Neural cell (in vitro differentiated cells): ENCODE results near the gene CCP110. TPM values are rescaled to one million over a fixed set of nuclear protein-coding genes. Genes with fewer than 3 reads are reported as not detected.

Source experiments
- H2AFZ ChIP-seq: fragments of 200-600, 300-800 bp; sonication (generic), shearing (Covaris generic); 2 replicates; pipeline ENCODE4 v1.6.0; 2014; ENCODE audit warnings: low read depth, mild to moderate bottlenecking, antibody characterized with exemption, low read length, moderate library complexity
- H3F3A ChIP-seq: fragments of 200-600 bp; shearing (Covaris generic); 2 replicates; pipeline ENCODE4 v1.6.1; 2016; ENCODE audit warnings: mild to moderate bottlenecking, moderate library complexity, mixed read lengths, antibody characterized with exemption, low read length; ENCODE audit not compliant: insufficient read depth, poor library complexity, severe bottlenecking
- H3K27ac ChIP-seq: fragments of 200-600, 300-800 bp; sonication (generic), shearing (Covaris generic); 2 replicates; pipeline ENCODE4 v1.5.1; 2014; ENCODE audit warnings: mild to moderate bottlenecking, low read length, moderate library complexity
- H3K27me3 ChIP-seq: fragments of 300-800, 200-600 bp; sonication (generic), shearing (Covaris generic); 2 replicates; pipeline ENCODE4 v1.6.0; 2014; ENCODE audit warnings: mild to moderate bottlenecking, low read depth, low read length, moderate library complexity; ENCODE audit not compliant: insufficient read depth
- H3K36me3 ChIP-seq: fragments of 300-800, 200-600 bp; sonication (generic), shearing (Covaris generic); 2 replicates; pipeline ENCODE4 v1.5.1; 2014; ENCODE audit warnings: mild to moderate bottlenecking, antibody characterized with exemption, low read length, moderate library complexity; ENCODE audit not compliant: insufficient read depth
- H3K4me2 ChIP-seq: fragments of 300-800, 200-600 bp; sonication (generic), shearing (Covaris generic); 2 replicates; pipeline ENCODE4 v1.6.0; 2014; ENCODE audit warnings: mild to moderate bottlenecking, low read length
- H3K4me3 ChIP-seq: fragments of 300-800, 200-600 bp; sonication (generic), shearing (Covaris generic); 2 replicates; pipeline ENCODE4 v1.5.1; 2014; ENCODE audit warnings: mild to moderate bottlenecking, low read length, moderate library complexity
- H3K79me2 ChIP-seq: fragments of 200-600 bp; shearing (Covaris generic); replicated peaks from 2 replicates; pipeline ENCODE4 v1.6.0; 2014; ENCODE audit warnings: mild to moderate bottlenecking, low read length, moderate library complexity; ENCODE audit not compliant: insufficient read depth
- H3K9ac ChIP-seq: fragments of 300-800, 200-600 bp; sonication (generic), shearing (Covaris generic); 2 replicates; pipeline ENCODE4 v1.6.1; 2016; ENCODE audit warnings: mild to moderate bottlenecking, low read length, mixed read lengths
- H3K9me2 ChIP-seq: fragments of 200-600 bp; shearing (Covaris generic); 2 replicates; pipeline ENCODE4 v1.6.1; 2016; ENCODE audit warnings: mild to moderate bottlenecking, low read length, mixed read lengths; ENCODE audit not compliant: insufficient read depth
- H3K9me3 ChIP-seq: fragments of 200-600, 300-800 bp; sonication (generic), shearing (Covaris generic); 2 replicates; pipeline ENCODE4 v1.6.1; 2016; ENCODE audit warnings: mild to moderate bottlenecking, mixed run types, low read length, moderate library complexity, mixed read lengths
- H4K20me1 ChIP-seq: fragments of 200-600 bp; shearing (Covaris generic); 2 replicates; pipeline ENCODE4 v1.6.1; 2016; ENCODE audit warnings: mild to moderate bottlenecking, mixed run types; ENCODE audit not compliant: insufficient read depth
- EP300 ChIP-seq: fragments of 450-650 bp; conservative IDR thresholded peaks from 2 replicates; pipeline ENCODE4 v1.6.1; 2014; ENCODE audit warnings: antibody characterized with exemption, mild to moderate bottlenecking, moderate library complexity; ENCODE audit not compliant: poor library complexity, severe bottlenecking
- EZH2 ChIP-seq: fragments of 200-600, 300-800 bp; shearing (Covaris generic), sonication (generic); IDR thresholded peaks from 2 replicates; pipeline ENCODE4 v1.6.1; 2014; ENCODE audit warnings: antibody characterized with exemption, low read length, borderline replicate concordance, mild to moderate bottlenecking; ENCODE audit not compliant: insufficient read depth, poor library complexity, severe bottlenecking
- MXI1 ChIP-seq: fragments of 450-650 bp; conservative IDR thresholded peaks from 2 replicates; pipeline ENCODE4 v1.6.1; 2014; ENCODE audit warnings: antibody characterized with exemption, mild to moderate bottlenecking; ENCODE audit not compliant: poor library complexity, severe bottlenecking
- POLR2AphosphoS5 ChIP-seq: IDR thresholded peaks from 2 replicates; pipeline ENCODE4 v1.6.1; 2012
- RAD21 ChIP-seq: fragments of 450-650 bp; conservative IDR thresholded peaks from 2 replicates; pipeline ENCODE4 v1.6.1; 2014; ENCODE audit warnings: antibody characterized with exemption, mild to moderate bottlenecking, moderate library complexity
- SMC3 ChIP-seq: fragments of 450-650 bp; conservative IDR thresholded peaks from 2 replicates; pipeline ENCODE4 v1.6.1; 2014; ENCODE audit warnings: antibody characterized with exemption, mild to moderate bottlenecking, moderate library complexity; ENCODE audit not compliant: poor library complexity
- TAF1 ChIP-seq: IDR thresholded peaks from 2 replicates; pipeline ENCODE4 v1.6.1; 2012; ENCODE audit warnings: low read depth
- polyA plus RNA-seq: library from polyadenylated mRNA; depleted of rRNA; stranded (reverse); fragments of >200 nt; gene quantifications from 2 replicates; pipeline ENCODE4 v1.2.3, GENCODE V29; 2014
- TF ChIP-seq, protein P1 (sequence below): fragments of 450-650 bp; IDR thresholded peaks from 2 replicates; pipeline ENCODE4 v1.5.1; 2014; ENCODE audit warnings: antibody characterized with exemption, mild to moderate bottlenecking, moderate library complexity; ENCODE audit not compliant: poor library complexity, severe bottlenecking
- TF ChIP-seq, protein P2 (sequence below): IDR thresholded peaks from 2 replicates; pipeline ENCODE4 v1.6.1; 2012; ENCODE audit warnings: borderline replicate concordance

The CCP110 gene
- polyA plus RNA-seq, 1 donor from 2014 or later = 40.3 TPM

DNA sequence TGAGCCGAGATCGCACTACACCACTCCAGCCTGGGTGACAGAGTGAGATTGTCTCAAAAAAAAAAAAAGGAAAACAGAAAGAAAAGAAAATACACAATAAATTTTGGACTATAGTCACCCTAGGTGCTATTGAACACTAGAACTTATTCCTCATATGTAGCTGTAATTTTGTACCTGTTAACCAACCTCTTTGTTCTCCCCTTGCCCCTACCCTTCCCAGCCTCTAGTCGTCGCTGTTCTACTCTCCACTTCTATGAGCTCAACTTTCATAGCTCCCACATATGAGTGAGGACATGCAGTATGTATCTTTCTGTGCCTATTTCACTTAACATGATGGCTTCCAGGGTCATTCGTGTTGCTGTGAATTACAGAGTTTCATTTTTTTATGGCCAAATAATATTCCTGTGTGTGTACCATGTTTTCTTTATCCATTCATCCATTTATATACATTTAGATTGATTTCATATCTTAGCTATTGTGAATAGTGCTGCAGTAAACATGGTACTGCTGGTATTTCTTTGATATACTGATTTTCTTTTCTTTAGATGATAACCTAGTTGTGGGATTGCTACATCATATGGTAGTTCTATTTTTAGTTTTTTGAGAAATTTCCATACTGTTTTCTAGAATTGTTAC, 60.0 kb downstream of the CCP110 start:
- no peak overlapping the region for H3K4me3 ChIP-seq
- H3K9me2 ChIP-seq = no peaks in the 10 kb centered on the region
- H3K4me2 ChIP-seq = no peak overlapping the region
- H3K9ac ChIP-seq = no peak overlapping the region
- no peaks in the 10 kb centered on the region for H3K79me2 ChIP-seq
- no peaks in the 10 kb centered on the region for H4K20me1 ChIP-seq
- H3K36me3 ChIP-seq = peaks cover 18% of the 10 kb centered on the region
- no peak overlapping the region for H2AFZ ChIP-seq
- H3K27me3 ChIP-seq = no peaks in the 10 kb centered on the region
- no peaks in the 10 kb centered on the region for H3F3A ChIP-seq
- no peak for TF ChIP-seq EP300
- TF ChIP-seq RAD21 = peak; percentile 41
- peak; percentile 41 for TF ChIP-seq SMC3
- TF ChIP-seq, protein P1, sequence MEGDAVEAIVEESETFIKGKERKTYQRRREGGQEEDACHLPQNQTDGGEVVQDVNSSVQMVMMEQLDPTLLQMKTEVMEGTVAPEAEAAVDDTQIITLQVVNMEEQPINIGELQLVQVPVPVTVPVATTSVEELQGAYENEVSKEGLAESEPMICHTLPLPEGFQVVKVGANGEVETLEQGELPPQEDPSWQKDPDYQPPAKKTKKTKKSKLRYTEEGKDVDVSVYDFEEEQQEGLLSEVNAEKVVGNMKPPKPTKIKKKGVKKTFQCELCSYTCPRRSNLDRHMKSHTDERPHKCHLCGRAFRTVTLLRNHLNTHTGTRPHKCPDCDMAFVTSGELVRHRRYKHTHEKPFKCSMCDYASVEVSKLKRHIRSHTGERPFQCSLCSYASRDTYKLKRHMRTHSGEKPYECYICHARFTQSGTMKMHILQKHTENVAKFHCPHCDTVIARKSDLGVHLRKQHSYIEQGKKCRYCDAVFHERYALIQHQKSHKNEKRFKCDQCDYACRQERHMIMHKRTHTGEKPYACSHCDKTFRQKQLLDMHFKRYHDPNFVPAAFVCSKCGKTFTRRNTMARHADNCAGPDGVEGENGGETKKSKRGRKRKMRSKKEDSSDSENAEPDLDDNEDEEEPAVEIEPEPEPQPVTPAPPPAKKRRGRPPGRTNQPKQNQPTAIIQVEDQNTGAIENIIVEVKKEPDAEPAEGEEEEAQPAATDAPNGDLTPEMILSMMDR = peak; percentile 66
- no peak overlapping the region for H3K27ac ChIP-seq
- peaks cover 8% of the 10 kb centered on the region for H3K9me3 ChIP-seq

DNA sequence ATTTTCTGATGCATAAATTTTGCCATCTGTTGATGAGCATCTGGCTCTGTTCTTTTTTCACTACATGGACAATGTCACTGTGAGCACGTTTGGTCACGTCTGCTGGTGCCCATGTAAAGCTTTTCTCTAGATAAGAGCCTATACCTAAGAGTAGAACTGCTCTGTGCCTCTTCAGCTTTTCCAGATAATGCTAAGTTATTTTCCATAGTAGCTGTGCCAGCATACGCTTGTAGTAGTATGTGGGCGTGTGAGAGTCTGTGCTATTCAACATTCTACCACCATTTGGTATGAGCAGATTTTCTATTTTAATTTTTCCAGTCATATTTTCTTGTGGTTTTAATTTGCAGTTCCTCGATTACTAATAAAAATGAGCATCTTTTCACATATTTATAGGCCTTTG, 64.9 kb downstream of the CCP110 start:
- H3K27ac ChIP-seq = no peak overlapping the region
- H3K4me2 ChIP-seq = no peak overlapping the region
- no peaks in the 10 kb centered on the region for H4K20me1 ChIP-seq
- TF ChIP-seq, protein P2, sequence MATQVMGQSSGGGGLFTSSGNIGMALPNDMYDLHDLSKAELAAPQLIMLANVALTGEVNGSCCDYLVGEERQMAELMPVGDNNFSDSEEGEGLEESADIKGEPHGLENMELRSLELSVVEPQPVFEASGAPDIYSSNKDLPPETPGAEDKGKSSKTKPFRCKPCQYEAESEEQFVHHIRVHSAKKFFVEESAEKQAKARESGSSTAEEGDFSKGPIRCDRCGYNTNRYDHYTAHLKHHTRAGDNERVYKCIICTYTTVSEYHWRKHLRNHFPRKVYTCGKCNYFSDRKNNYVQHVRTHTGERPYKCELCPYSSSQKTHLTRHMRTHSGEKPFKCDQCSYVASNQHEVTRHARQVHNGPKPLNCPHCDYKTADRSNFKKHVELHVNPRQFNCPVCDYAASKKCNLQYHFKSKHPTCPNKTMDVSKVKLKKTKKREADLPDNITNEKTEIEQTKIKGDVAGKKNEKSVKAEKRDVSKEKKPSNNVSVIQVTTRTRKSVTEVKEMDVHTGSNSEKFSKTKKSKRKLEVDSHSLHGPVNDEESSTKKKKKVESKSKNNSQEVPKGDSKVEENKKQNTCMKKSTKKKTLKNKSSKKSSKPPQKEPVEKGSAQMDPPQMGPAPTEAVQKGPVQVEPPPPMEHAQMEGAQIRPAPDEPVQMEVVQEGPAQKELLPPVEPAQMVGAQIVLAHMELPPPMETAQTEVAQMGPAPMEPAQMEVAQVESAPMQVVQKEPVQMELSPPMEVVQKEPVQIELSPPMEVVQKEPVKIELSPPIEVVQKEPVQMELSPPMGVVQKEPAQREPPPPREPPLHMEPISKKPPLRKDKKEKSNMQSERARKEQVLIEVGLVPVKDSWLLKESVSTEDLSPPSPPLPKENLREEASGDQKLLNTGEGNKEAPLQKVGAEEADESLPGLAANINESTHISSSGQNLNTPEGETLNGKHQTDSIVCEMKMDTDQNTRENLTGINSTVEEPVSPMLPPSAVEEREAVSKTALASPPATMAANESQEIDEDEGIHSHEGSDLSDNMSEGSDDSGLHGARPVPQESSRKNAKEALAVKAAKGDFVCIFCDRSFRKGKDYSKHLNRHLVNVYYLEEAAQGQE = no peak
- TF ChIP-seq EZH2 (no peak), POLR2AphosphoS5 (no peak), SMC3 (no peak), EP300 (no peak), RAD21 (no peak), MXI1 (no peak), TAF1 (no peak)
- TF ChIP-seq, protein P1 = no peak
- H3F3A ChIP-seq = no peaks in the 10 kb centered on the region
- H2AFZ ChIP-seq = no peak overlapping the region
- H3K79me2 ChIP-seq = no peaks in the 10 kb centered on the region
- H3K9me3 ChIP-seq = no peaks in the 10 kb centered on the region
- no peak overlapping the region for H3K4me3 ChIP-seq
- no peaks in the 10 kb centered on the region for H3K27me3 ChIP-seq
- no peak overlapping the region for H3K9ac ChIP-seq
- no peaks in the 10 kb centered on the region for H3K9me2 ChIP-seq
- no peaks in the 10 kb centered on the region for H3K36me3 ChIP-seq
